H9 (cell line): Measurements from ENCODE around the gene HOXB6. TPM values are rescaled to one million over a fixed set of nuclear protein-coding genes. Genes with fewer than 3 reads are reported as not detected.

ENCODE experiments used
- DNase-seq: peaks from one replicate; pipeline ENCODE4 v3.0.0-alpha.2; 2017
- H2AFZ ChIP-seq: one replicate; pipeline ENCODE4 v1.6.1; 2013; ENCODE audit warnings: mild to moderate bottlenecking, low read length, control low read depth, moderate library complexity
- H2AK5ac ChIP-seq: 2 replicates; pipeline ENCODE4 v1.6.1; 2013; ENCODE audit warnings: low read length, control low read depth, mixed read lengths; ENCODE audit not compliant: insufficient read length
- H2BK120ac ChIP-seq: one replicate; pipeline ENCODE4 v1.6.1; 2013; ENCODE audit warnings: low read depth, mild to moderate bottlenecking, low read length, control low read depth, inconsistent platforms; ENCODE audit not compliant: poor library complexity, severe bottlenecking
- H2BK12ac ChIP-seq: 2 replicates; pipeline ENCODE4 v1.6.1; 2013; ENCODE audit warnings: low read length, control low read depth, mixed read lengths, low read depth; ENCODE audit not compliant: insufficient read length
- H2BK15ac ChIP-seq: 2 replicates; pipeline ENCODE4 v1.6.1; 2013; ENCODE audit warnings: low read depth, low read length, control low read depth
- H2BK20ac ChIP-seq: one replicate; pipeline ENCODE4 v1.6.1; 2013; ENCODE audit warnings: low read depth, mild to moderate bottlenecking, low read length, control low read depth, inconsistent platforms; ENCODE audit not compliant: poor library complexity, severe bottlenecking
- H2BK5ac ChIP-seq: 2 replicates; pipeline ENCODE4 v1.6.1; 2013; ENCODE audit warnings: low read length, control low read depth, mixed read lengths; ENCODE audit not compliant: insufficient read length
- H3K14ac ChIP-seq: 2 replicates; pipeline ENCODE4 v1.6.1; 2013; ENCODE audit warnings: low read length, control low read depth; ENCODE audit not compliant: insufficient read depth
- H3K18ac ChIP-seq: 2 replicates; pipeline ENCODE4 v1.6.1; 2013; ENCODE audit warnings: low read depth, mild to moderate bottlenecking, mixed read lengths, low read length, control low read depth; ENCODE audit not compliant: insufficient read length
- H3K23ac ChIP-seq: 2 replicates; pipeline ENCODE4 v1.6.1; 2013; ENCODE audit warnings: low read length, control low read depth, mixed read lengths, low read depth; ENCODE audit not compliant: insufficient read length
- H3K23me2 ChIP-seq: 2 replicates; pipeline ENCODE4 v1.6.1; 2013; ENCODE audit warnings: low read depth, mild to moderate bottlenecking, mixed read lengths, low read length, control low read depth; ENCODE audit not compliant: insufficient read length, poor library complexity, severe bottlenecking
- H3K27ac ChIP-seq: 2 replicates; pipeline ENCODE4 v1.5.1; 2013; ENCODE audit warnings: low read length, control low read depth, mixed read lengths, low read depth; ENCODE audit not compliant: insufficient read length
- H3K27me3 ChIP-seq: 2 replicates; pipeline ENCODE4 v1.6.1; 2013; ENCODE audit warnings: low read length, control low read depth, inconsistent platforms; ENCODE audit not compliant: insufficient read depth
- H3K4ac ChIP-seq: 2 replicates; pipeline ENCODE4 v1.6.1; 2013; ENCODE audit warnings: low read depth, mild to moderate bottlenecking, control low read depth, inconsistent platforms, low read length, moderate library complexity
- H3K4me1 ChIP-seq: 2 replicates; pipeline ENCODE4 v1.6.1; 2013; ENCODE audit warnings: low read length, control low read depth, inconsistent platforms; ENCODE audit not compliant: insufficient read depth
- H3K4me2 ChIP-seq: 2 replicates; pipeline ENCODE4 v1.6.1; 2013; ENCODE audit warnings: low read length, control low read depth, mixed read lengths; ENCODE audit not compliant: insufficient read length, insufficient read depth
- H3K56ac ChIP-seq: 2 replicates; pipeline ENCODE4 v1.6.1; 2013; ENCODE audit warnings: low read depth, mild to moderate bottlenecking, mixed read lengths, low read length, control low read depth; ENCODE audit not compliant: insufficient read length
- H3K79me1 ChIP-seq: 2 replicates; pipeline ENCODE4 v1.6.1; 2013; ENCODE audit warnings: low read depth, mild to moderate bottlenecking, moderate library complexity, low read length, control low read depth, inconsistent platforms; ENCODE audit not compliant: insufficient read depth, poor library complexity, severe bottlenecking
- H3K79me2 ChIP-seq: 2 replicates; pipeline ENCODE4 v1.6.1; 2013; ENCODE audit warnings: low read length, control low read depth, inconsistent platforms; ENCODE audit not compliant: insufficient read depth
- H3K9ac ChIP-seq: 2 replicates; pipeline ENCODE4 v1.6.1; 2013; ENCODE audit warnings: low read length, control low read depth, mixed read lengths; ENCODE audit not compliant: insufficient read length; ENCODE audit errors: extremely low read depth
- H3K9me3 ChIP-seq: one replicate; pipeline ENCODE4 v1.6.1; 2013; ENCODE audit warnings: low read depth, low read length, inconsistent platforms; ENCODE audit not compliant: control insufficient read depth
- H3T11ph ChIP-seq: one replicate; pipeline ENCODE4 v1.6.1; 2013; ENCODE audit warnings: mild to moderate bottlenecking, low read length, control low read depth, inconsistent platforms
- H4K20me1 ChIP-seq: one replicate; pipeline ENCODE4 v1.6.1; 2013; ENCODE audit not compliant: control insufficient read depth, insufficient read length, insufficient read depth
- H4K5ac ChIP-seq: 2 replicates; pipeline ENCODE4 v1.6.1; 2013; ENCODE audit warnings: low read depth, mild to moderate bottlenecking, mixed read lengths, low read length, control low read depth; ENCODE audit not compliant: insufficient read length
- H4K8ac ChIP-seq: replicated peaks from 2 replicates; pipeline ENCODE4 v1.6.1; 2013; ENCODE audit warnings: low read length, control low read depth, mixed read lengths, low read depth; ENCODE audit not compliant: insufficient read length
- H4K91ac ChIP-seq: 2 replicates; pipeline ENCODE4 v1.6.1; 2013; ENCODE audit warnings: low read depth, mild to moderate bottlenecking, moderate library complexity, mixed read lengths, low read length, control low read depth; ENCODE audit not compliant: insufficient read length
- H3K27ac Mint-ChIP-seq, 3 experiments: 2 replicates in 2 of 3; 3 replicates in 1 of 3; pipeline ENCODE4 v1.8.0; 2020 to 2021; ENCODE audit warnings: mixed read lengths in 3 of 3, mild to moderate bottlenecking in 1 of 3, moderate library complexity in 1 of 3
- H3K27me3 Mint-ChIP-seq: 2 replicates; pipeline ENCODE4 v1.8.0; 2021; ENCODE audit warnings: low read depth, mild to moderate bottlenecking, moderate library complexity, mixed read lengths
- H3K36me3 Mint-ChIP-seq, 3 experiments: 2 replicates in 2 of 3; 3 replicates in 1 of 3; pipeline ENCODE4 v1.8.0; 2020 to 2021; ENCODE audit warnings: low read depth in 3 of 3, mixed read lengths in 3 of 3; ENCODE audit not compliant: insufficient read depth in 1 of 3
- H3K4me1 Mint-ChIP-seq, 2 experiments: 2 replicates each; pipeline ENCODE4 v1.8.0; 2020; ENCODE audit warnings: mixed read lengths in 2 of 2
- H3K4me3 Mint-ChIP-seq, 2 experiments: 2 replicates in 1 of 2; 3 replicates in 1 of 2; pipeline ENCODE4 v1.8.0; 2020 to 2021; ENCODE audit warnings: mild to moderate bottlenecking in 2 of 2, mixed read lengths in 2 of 2, moderate library complexity in 1 of 2
- H3K9me3 Mint-ChIP-seq, 2 experiments: 2 replicates in 1 of 2; 3 replicates in 1 of 2; pipeline ENCODE4 v1.8.0; 2020; ENCODE audit warnings: mild to moderate bottlenecking in 2 of 2, mixed read lengths in 2 of 2, moderate library complexity in 1 of 2
- WGBS: extraction: QIAGEN DNeasy Blood & Tissue Kit; methylation state at CpG from one replicate; pipeline ENCODE4 v1.1.7; 2013; ENCODE audit warnings: missing lambda C conversion rate, low lambda C conversion rate, mixed read lengths; ENCODE audit not compliant: insufficient read length; ENCODE audit errors: extremely low coverage; 5-methylcytosine and 5-hydroxymethylcytosine counted together
- total RNA-seq: library from RNA; stranded (reverse); gene quantifications from 2 replicates; pipeline ENCODE4 v1.2.1, GENCODE V29; 2021
- TF ChIP-seq, protein P1 (sequence below): fragments of 200-600 bp; sonication (generic); conservative IDR thresholded peaks from 3 replicates; pipeline ENCODE4 v1.8.0; 2021; ENCODE audit warnings: antibody characterized with exemption, mild to moderate bottlenecking

HOXB6 gene
- total RNA-seq, 1 experiment from 2014 or later = not detected

DNA sequence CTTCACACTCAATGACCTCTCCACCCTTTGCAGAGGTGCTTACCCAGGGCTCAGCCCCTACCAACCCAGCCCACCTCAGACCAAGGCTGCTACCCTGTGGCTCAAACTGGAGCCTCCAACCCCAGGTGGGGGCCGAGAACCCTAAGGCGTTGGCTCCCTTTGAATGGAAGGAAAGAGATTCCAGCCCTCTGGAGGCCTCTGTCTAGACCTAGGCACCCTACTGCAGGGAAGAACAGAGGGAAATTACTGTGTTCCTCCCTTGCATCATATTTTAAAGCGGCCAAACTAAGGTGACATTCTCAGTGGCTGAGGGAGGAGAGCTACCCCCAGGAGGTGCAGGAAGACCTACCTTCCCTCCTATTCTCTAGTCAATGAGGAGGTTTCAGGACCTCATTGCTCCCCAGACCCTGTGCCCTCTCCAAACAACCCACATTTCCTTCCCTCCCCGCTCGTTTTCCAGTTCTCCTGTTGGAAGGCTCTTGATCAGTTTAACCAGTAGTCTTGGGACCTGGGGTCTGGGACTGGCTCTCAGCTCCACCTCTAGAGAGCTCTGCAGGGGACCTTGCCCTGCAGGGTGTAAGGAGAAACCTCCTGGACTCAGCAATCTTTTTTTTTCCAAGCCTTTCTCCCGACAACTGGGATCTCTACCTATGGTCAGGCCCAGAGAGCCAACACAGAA is 15.8 kb upstream of the HOXB6 start:
- H2AK5ac ChIP-seq = no peak overlapping the region
- no peak overlapping the region for H3T11ph ChIP-seq
- no peak overlapping the region for H3K56ac ChIP-seq
- no peak overlapping the region for H3K4me3 Mint-ChIP-seq
- H3K27ac ChIP-seq = no peak overlapping the region
- no peaks in the 10 kb centered on the region for H4K20me1 ChIP-seq
- H2BK20ac ChIP-seq = no peak overlapping the region
- H4K91ac ChIP-seq = no peak overlapping the region
- no peaks in the 10 kb centered on the region for H3K79me2 ChIP-seq
- TF ChIP-seq, protein P1, sequence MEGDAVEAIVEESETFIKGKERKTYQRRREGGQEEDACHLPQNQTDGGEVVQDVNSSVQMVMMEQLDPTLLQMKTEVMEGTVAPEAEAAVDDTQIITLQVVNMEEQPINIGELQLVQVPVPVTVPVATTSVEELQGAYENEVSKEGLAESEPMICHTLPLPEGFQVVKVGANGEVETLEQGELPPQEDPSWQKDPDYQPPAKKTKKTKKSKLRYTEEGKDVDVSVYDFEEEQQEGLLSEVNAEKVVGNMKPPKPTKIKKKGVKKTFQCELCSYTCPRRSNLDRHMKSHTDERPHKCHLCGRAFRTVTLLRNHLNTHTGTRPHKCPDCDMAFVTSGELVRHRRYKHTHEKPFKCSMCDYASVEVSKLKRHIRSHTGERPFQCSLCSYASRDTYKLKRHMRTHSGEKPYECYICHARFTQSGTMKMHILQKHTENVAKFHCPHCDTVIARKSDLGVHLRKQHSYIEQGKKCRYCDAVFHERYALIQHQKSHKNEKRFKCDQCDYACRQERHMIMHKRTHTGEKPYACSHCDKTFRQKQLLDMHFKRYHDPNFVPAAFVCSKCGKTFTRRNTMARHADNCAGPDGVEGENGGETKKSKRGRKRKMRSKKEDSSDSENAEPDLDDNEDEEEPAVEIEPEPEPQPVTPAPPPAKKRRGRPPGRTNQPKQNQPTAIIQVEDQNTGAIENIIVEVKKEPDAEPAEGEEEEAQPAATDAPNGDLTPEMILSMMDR = no peak
- no peak overlapping the region for H2AFZ ChIP-seq
- H3K18ac ChIP-seq = no peak overlapping the region
- no peaks in the 10 kb centered on the region for H3K9me3 ChIP-seq
- no CpG with 5 or more reads among the region's 6 CpGs for WGBS
- no peaks in the 10 kb centered on the region for H3K4me1 ChIP-seq
- H3K4me2 ChIP-seq = no peak overlapping the region
- no peak overlapping the region for H3K27ac Mint-ChIP-seq
- peaks cover 3 to 24% of the 10 kb centered on the region in 2 experiments; a peak in 3 of 5 replicates for H3K9me3 Mint-ChIP-seq
- H3K27me3 Mint-ChIP-seq = peaks cover 100% of the 10 kb centered on the region
- peaks cover 5% of the 10 kb centered on the region for H3K23me2 ChIP-seq
- H2BK120ac ChIP-seq = no peak overlapping the region
- H3K9ac ChIP-seq = no peak overlapping the region
- peaks cover 98% of the 10 kb centered on the region for H3K27me3 ChIP-seq
- H2BK5ac ChIP-seq = no peak overlapping the region
- H3K79me1 ChIP-seq = no peaks in the 10 kb centered on the region
- no peak overlapping the region for H3K4ac ChIP-seq
- H3K23ac ChIP-seq = no peak overlapping the region
- no peak overlapping the region for H4K5ac ChIP-seq
- no peak overlapping the region for H2BK15ac ChIP-seq
- H3K14ac ChIP-seq = no peak overlapping the region
- H3K4me1 Mint-ChIP-seq = peaks cover 3 to 17% of the 10 kb centered on the region in 2 experiments; a peak in 3 of 4 replicates
- no peak for DNase-seq
- peaks cover 0 to 2% (median 0%) of the 10 kb centered on the region in 3 experiments; a peak in 1 of 7 replicates for H3K36me3 Mint-ChIP-seq
- H2BK12ac ChIP-seq = no peak overlapping the region
- H4K8ac ChIP-seq = no peak overlapping the region
